ENCODE results near the gene FNDC3B. TPM values are rescaled to one million over a fixed set of nuclear protein-coding genes. Genes with fewer than 3 reads are reported as not detected.

The FNDC3B gene
- total and polyA plus RNA-seq, 7 donors = 16.2 to 93.9 (median 50.3) TPM

- WGBS, 2 donors = 94 to 95% methylated on average over 3 of the region's 3 CpGs
- Histone ChIP-seq H3K36me3 (no peaks in the 10 kb centered on the region), H3K9me3 (no peaks in the 10 kb centered on the region), H3K27ac (no peak overlapping the region), H3K4me1 (peaks cover 0 to 40% (median 30%) of the 10 kb centered on the region in 4 donors), H3K27me3 (no peaks in the 10 kb centered on the region), H3K4me3 (no peak overlapping the region)
- intact Hi-C loops (cut with DNase I) = no loop called here
- no peak for TF ChIP-seq POLR2AphosphoS5 (IDR thresholded peaks at IDR 0.05)
- no peak for TF ChIP-seq POLR2A (IDR thresholded peaks at IDR 0.05)
- TF ChIP-seq, protein P1, sequence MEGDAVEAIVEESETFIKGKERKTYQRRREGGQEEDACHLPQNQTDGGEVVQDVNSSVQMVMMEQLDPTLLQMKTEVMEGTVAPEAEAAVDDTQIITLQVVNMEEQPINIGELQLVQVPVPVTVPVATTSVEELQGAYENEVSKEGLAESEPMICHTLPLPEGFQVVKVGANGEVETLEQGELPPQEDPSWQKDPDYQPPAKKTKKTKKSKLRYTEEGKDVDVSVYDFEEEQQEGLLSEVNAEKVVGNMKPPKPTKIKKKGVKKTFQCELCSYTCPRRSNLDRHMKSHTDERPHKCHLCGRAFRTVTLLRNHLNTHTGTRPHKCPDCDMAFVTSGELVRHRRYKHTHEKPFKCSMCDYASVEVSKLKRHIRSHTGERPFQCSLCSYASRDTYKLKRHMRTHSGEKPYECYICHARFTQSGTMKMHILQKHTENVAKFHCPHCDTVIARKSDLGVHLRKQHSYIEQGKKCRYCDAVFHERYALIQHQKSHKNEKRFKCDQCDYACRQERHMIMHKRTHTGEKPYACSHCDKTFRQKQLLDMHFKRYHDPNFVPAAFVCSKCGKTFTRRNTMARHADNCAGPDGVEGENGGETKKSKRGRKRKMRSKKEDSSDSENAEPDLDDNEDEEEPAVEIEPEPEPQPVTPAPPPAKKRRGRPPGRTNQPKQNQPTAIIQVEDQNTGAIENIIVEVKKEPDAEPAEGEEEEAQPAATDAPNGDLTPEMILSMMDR (IDR thresholded peaks at IDR 0.05) = no peak
- TF ChIP-seq EP300 (IDR thresholded peaks at IDR 0.05) = no peak
- DNase-seq = no peak
These were observed 158.0 kb downstream of the FNDC3B start for GRCh38 chr3:172197344-172197743.

GRCh38 chr3:172198428-172198827, 159.1 kb downstream of the FNDC3B start:
- H3K27me3 ChIP-seq = no peaks in the 10 kb centered on the region
- no peak overlapping the region for H3K27ac ChIP-seq
- TF ChIP-seq POLR2A (IDR thresholded peaks at IDR 0.05) (no peak), EP300 (IDR thresholded peaks at IDR 0.05) (no peak), POLR2AphosphoS5 (IDR thresholded peaks at IDR 0.05) (no peak)
- TF ChIP-seq, protein P1 (IDR thresholded peaks at IDR 0.05) = peak in 1 of 4 experiments; percentile 2
- H3K9me3 ChIP-seq = no peaks in the 10 kb centered on the region
- WGBS, 2 donors = 96 to 98% methylated on average over 3 of the region's 3 CpGs
- H3K4me1 ChIP-seq = peaks cover 0 to 51% (median 39%) of the 10 kb centered on the region in 4 donors
- H3K36me3 ChIP-seq = no peaks in the 10 kb centered on the region
- no peak for DNase-seq
- H3K4me3 ChIP-seq = no peak overlapping the region
- intact Hi-C loops (cut with DNase I) = no loop called here

GRCh38 chr3:172199850-172200369, 160.5 kb downstream of the FNDC3B start:
- peaks cover 0 to 57% (median 46%) of the 10 kb centered on the region in 4 donors for H3K4me1 ChIP-seq
- DNase-seq = no peak
- no peaks in the 10 kb centered on the region for H3K36me3 ChIP-seq
- H3K27ac ChIP-seq = peak overlapping the region in 2 of 4 donors; percentile 73 to 88
- intact Hi-C loops (cut with DNase I) = loop anchor here (5.0 kb wide), 2 partner anchors 57 to 158 kb away; no protein-coding TSS in a partner anchor
- TF ChIP-seq EP300 (IDR thresholded peaks at IDR 0.05) = no peak
- TF ChIP-seq, protein P1 (IDR thresholded peaks at IDR 0.05) = no peak
- no peaks in the 10 kb centered on the region for H3K27me3 ChIP-seq
- 82 to 92% methylated on average over 7 of the region's 7 CpGs for WGBS, 2 donors
- H3K4me3 ChIP-seq = no peak overlapping the region
- H3K9me3 ChIP-seq = no peaks in the 10 kb centered on the region

DNA sequence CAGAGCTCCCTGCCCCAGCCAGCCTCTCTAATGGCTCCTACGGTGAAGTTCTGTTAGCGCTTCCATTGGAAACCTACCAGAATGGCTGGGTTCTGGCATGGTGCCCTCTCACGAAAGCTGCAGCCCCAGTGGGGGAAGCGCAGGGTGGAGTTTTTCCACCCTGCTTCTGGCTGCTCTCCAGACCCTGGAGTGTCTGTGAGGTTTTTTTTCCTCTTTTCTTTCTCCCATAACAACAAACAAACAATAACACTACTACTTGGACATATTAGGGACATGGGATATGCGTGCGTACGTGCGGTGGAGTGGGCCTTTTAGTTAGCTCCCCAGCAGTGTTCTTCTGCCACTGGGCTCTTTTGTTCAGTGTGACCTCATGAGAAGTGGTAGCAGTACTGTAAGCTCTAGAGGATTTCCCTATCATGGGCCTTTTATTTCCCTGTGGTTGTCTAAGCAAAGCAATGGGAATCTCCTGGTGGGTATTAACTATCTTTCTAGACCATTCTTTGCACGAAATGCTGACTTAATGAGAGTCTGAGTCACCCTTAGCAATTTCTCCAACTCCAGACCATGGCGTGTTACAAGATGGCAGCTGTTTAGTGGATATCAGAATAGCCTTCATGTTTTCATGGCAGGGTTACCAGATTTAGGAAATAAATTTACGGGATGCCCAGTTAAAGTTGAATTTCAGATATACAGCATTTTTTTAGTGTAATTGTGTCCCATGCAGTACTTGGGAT, 161.9 kb downstream of the FNDC3B start:
- peak; percentile 89 for DNase-seq
- TF ChIP-seq, protein P1 (IDR thresholded peaks at IDR 0.05) = no peak
- peak in 1 of 4 donors; percentile 34 for TF ChIP-seq EP300 (IDR thresholded peaks at IDR 0.05)
- TF ChIP-seq POLR2A (IDR thresholded peaks at IDR 0.05) = no peak
- TF ChIP-seq POLR2AphosphoS5 (IDR thresholded peaks at IDR 0.05) = peak in 3 of 4 donors; percentile 28 to 37 (median 31)
- Histone ChIP-seq H3K27me3 (no peaks in the 10 kb centered on the region), H3K4me1 (peaks cover 0 to 61% (median 46%) of the 10 kb centered on the region in 4 donors), H3K36me3 (no peaks in the 10 kb centered on the region), H3K4me3 (no peak overlapping the region), H3K9me3 (no peaks in the 10 kb centered on the region), H3K27ac (peak overlapping the region; percentile 71 to 88 (median 77))
- intact Hi-C loops (cut with DNase I) = loop anchor here (5.0 kb wide), 2 partner anchors 56 to 159 kb away; no protein-coding TSS in a partner anchor
- WGBS, 2 donors = 43 to 61% methylated on average over 11 of the region's 11 CpGs
